SU-DHL-6 (cell line): ENCODE data around the gene LINGO3.

ENCODE experiments used
- H2AFZ ChIP-seq: fragments of 200-600 bp; sonication (generic); 2 replicates; pipeline ENCODE4 v1.6.1; 2014; ENCODE audit warnings: low read depth, mild to moderate bottlenecking, moderate library complexity, mixed read lengths, antibody characterized with exemption, low read length; ENCODE audit not compliant: severe bottlenecking
- H3F3A ChIP-seq: fragments of 200-600 bp; shearing (Covaris generic); 2 replicates; pipeline ENCODE4 v1.6.0; 2016; ENCODE audit warnings: antibody characterized with exemption, mild to moderate bottlenecking; ENCODE audit not compliant: insufficient read depth
- H3K27ac ChIP-seq: fragments of 200-600 bp; sonication (generic); 2 replicates; pipeline ENCODE4 v1.5.1; 2016; ENCODE audit warnings: low read depth, mild to moderate bottlenecking, low read length, moderate library complexity, mixed read lengths
- H3K27me3 ChIP-seq: fragments of 200-600 bp; sonication (generic), shearing (Covaris generic); 2 replicates; pipeline ENCODE4 v1.6.0; 2014; ENCODE audit warnings: mild to moderate bottlenecking, low read length
- H3K36me3 ChIP-seq: fragments of 200-600 bp; sonication (generic); 2 replicates; pipeline ENCODE4 v1.6.1; 2014; ENCODE audit warnings: mild to moderate bottlenecking, low read length, mixed read lengths
- H3K4me2 ChIP-seq: fragments of 300-600, 200-600 bp; shearing (Covaris generic), sonication (generic); 2 replicates; pipeline ENCODE4 v1.6.0; 2014; ENCODE audit warnings: low read length, low read depth, mild to moderate bottlenecking; ENCODE audit not compliant: poor library complexity, severe bottlenecking
- H3K4me3 ChIP-seq: fragments of 200-600 bp; sonication (generic); 2 replicates; pipeline ENCODE4 v1.5.1; 2014; ENCODE audit warnings: antibody characterized with exemption, low read length, mild to moderate bottlenecking, mixed read lengths; ENCODE audit not compliant: insufficient read depth, poor library complexity, severe bottlenecking
- H3K79me2 ChIP-seq: fragments of 200-600 bp; sonication (generic); 2 replicates; pipeline ENCODE4 v1.6.1; 2014; ENCODE audit warnings: mild to moderate bottlenecking, low read length, moderate library complexity; ENCODE audit not compliant: insufficient read depth
- H3K9ac ChIP-seq: fragments of 200-600 bp; sonication (generic); 2 replicates; pipeline ENCODE4 v1.7.0; 2014; ENCODE audit warnings: mild to moderate bottlenecking, low read length
- H3K9me2 ChIP-seq: fragments of 200-600 bp; sonication (generic); replicated peaks from 2 replicates; pipeline ENCODE4 v1.6.1; 2014; ENCODE audit warnings: low read length; ENCODE audit not compliant: insufficient read depth
- H3K9me3 ChIP-seq: fragments of 200-600 bp; sonication (generic); 2 replicates; pipeline ENCODE4 v1.6.1; 2014; ENCODE audit warnings: low read length, mixed read lengths; ENCODE audit not compliant: insufficient read depth
- H4K20me1 ChIP-seq: fragments of 200-600 bp; sonication (generic); 2 replicates; pipeline ENCODE4 v1.6.1; 2014; ENCODE audit warnings: low read depth, mild to moderate bottlenecking, antibody characterized with exemption, low read length, moderate library complexity, mixed read lengths
- EZH2phosphoT487 ChIP-seq: fragments of 200-600 bp; sonication (generic), shearing (Covaris generic); conservative IDR thresholded peaks from 2 replicates; pipeline ENCODE4 v1.6.1; 2018; ENCODE audit warnings: mild to moderate bottlenecking, antibody characterized with exemption, low read length, moderate library complexity, mixed read lengths
- TF ChIP-seq, protein P1 (sequence below): fragments of 200-600 bp; sonication (generic); IDR thresholded peaks from one replicate; pipeline ENCODE4 v1.5.1; 2017; ENCODE audit warnings: antibody characterized with exemption, mild to moderate bottlenecking, low read length, moderate library complexity; ENCODE audit not compliant: insufficient read depth, poor library complexity, severe bottlenecking

LINGO3 gene

GRCh38 chr19:2296141-2296540 lies 11.8 kb downstream of the LINGO3 start:
- Histone ChIP-seq H3K9me3 (no peaks in the 10 kb centered on the region), H3F3A (no peaks in the 10 kb centered on the region), H3K27me3 (no peaks in the 10 kb centered on the region), H3K9ac (no peak overlapping the region), H3K4me3 (no peak overlapping the region), H3K4me2 (no peak overlapping the region), H4K20me1 (no peaks in the 10 kb centered on the region), H3K36me3 (no peaks in the 10 kb centered on the region), H3K79me2 (no peaks in the 10 kb centered on the region), H3K9me2 (no peaks in the 10 kb centered on the region), H2AFZ (no peak overlapping the region), H3K27ac (no peak overlapping the region)
- TF ChIP-seq, protein P1, sequence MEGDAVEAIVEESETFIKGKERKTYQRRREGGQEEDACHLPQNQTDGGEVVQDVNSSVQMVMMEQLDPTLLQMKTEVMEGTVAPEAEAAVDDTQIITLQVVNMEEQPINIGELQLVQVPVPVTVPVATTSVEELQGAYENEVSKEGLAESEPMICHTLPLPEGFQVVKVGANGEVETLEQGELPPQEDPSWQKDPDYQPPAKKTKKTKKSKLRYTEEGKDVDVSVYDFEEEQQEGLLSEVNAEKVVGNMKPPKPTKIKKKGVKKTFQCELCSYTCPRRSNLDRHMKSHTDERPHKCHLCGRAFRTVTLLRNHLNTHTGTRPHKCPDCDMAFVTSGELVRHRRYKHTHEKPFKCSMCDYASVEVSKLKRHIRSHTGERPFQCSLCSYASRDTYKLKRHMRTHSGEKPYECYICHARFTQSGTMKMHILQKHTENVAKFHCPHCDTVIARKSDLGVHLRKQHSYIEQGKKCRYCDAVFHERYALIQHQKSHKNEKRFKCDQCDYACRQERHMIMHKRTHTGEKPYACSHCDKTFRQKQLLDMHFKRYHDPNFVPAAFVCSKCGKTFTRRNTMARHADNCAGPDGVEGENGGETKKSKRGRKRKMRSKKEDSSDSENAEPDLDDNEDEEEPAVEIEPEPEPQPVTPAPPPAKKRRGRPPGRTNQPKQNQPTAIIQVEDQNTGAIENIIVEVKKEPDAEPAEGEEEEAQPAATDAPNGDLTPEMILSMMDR = no peak
- TF ChIP-seq EZH2phosphoT487 = no peak

- Histone ChIP-seq H3K27me3 (no peaks in the 10 kb centered on the region), H3K9me3 (no peaks in the 10 kb centered on the region), H3K36me3 (no peaks in the 10 kb centered on the region), H2AFZ (no peak overlapping the region), H3K4me2 (no peak overlapping the region), H3K9ac (no peak overlapping the region), H4K20me1 (no peaks in the 10 kb centered on the region), H3K9me2 (no peaks in the 10 kb centered on the region), H3K27ac (no peak overlapping the region), H3K4me3 (no peak overlapping the region), H3F3A (no peaks in the 10 kb centered on the region), H3K79me2 (no peaks in the 10 kb centered on the region)
- TF ChIP-seq, protein P1 = no peak
Observed at GRCh38 chr19:2294687-2295335, 13.1 kb downstream of the LINGO3 start.

GRCh38 chr19:2291185-2291751 lies 16.7 kb downstream of the LINGO3 start:
- Histone ChIP-seq H3K27me3 (no peaks in the 10 kb centered on the region), H2AFZ (no peak overlapping the region), H3F3A (0 out of 2 replicates have a peak, but pooled peaks cover 3% of the 10 kb centered on the region), H3K9me3 (no peaks in the 10 kb centered on the region), H3K36me3 (no peaks in the 10 kb centered on the region), H4K20me1 (no peaks in the 10 kb centered on the region), H3K4me3 (no peak overlapping the region), H3K4me2 (peak overlapping the region; percentile 68), H3K9me2 (no peaks in the 10 kb centered on the region), H3K79me2 (no peaks in the 10 kb centered on the region), H3K27ac (no peak overlapping the region), H3K9ac (no peak overlapping the region)
- TF ChIP-seq EZH2phosphoT487 = no peak
- TF ChIP-seq, protein P1 = no peak
